Measurements from ENCODE around the gene C17orf78. TPM values are rescaled to one million over a fixed set of nuclear protein-coding genes. Genes with fewer than 3 reads are reported as not detected.

C17orf78 gene
- total and polyA plus RNA-seq, 2 of the 13 experiments (the other 11 are each of a cell fraction or from before 2014, with no cell fraction given): not detected

DNA sequence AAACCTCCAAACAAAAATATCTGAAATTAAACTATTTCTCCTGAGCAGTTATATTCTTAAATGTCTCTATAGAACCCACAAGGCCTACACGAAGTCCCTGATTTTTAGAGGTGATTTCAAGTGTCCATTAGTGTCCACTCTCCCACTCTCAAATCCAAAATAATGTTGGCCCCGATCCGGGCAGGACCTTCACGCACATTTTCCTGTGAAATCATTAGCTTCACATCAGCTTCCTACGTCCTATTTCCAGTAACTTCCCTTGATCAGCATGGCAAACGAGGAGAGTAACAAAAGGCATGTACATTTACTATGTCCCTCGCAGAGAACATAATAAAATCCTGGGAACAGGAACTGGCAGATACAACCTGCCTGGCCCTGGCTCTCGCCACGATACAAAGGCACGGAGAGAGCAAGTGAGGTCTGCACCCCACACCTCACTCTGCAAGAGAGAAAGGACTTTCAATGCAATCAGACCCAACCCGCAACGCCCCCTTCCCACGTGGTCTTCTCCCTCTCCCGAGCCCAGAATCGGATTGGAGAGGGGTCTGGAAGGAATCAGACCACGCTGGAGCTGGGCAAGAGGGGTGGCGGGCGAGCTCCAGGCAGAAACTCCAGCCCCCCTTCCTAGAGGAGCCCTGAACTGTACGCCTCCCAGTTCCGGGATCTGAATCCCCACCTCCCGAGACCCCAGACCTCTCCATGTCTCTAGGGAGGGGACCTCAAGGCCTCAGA, 17.5 kb upstream of the C17orf78 start (continued):
- TF ChIP-seq TGIF2 (CRISPR knock-in tag; IDR thresholded peaks at IDR 0.05) (peak; percentile 37; the same call in 1 of the 2 replicates), TFDP2 (CRISPR knock-in tag; IDR thresholded peaks at IDR 0.05) (peak; percentile 16; the same call in 1 of the 2 replicates), RFXAP (CRISPR knock-in tag; IDR thresholded peaks at IDR 0.05; ENCODE audit: borderline replicate concordance) (no peak), ZC3H4 (CRISPR knock-in tag; IDR thresholded peaks at IDR 0.05; ENCODE audit: borderline replicate concordance) (no peak), HDAC6 (IDR thresholded peaks at IDR 0.05; ENCODE audit: low read depth, low read length) (no peak), SRSF9 (IDR thresholded peaks at IDR 0.05; ENCODE audit: borderline replicate concordance, insufficient read depth, low read depth, low read length, poor library complexity, severe bottlenecking) (no peak), ZFP41 (CRISPR knock-in tag; IDR thresholded peaks at IDR 0.05; ENCODE audit: borderline replicate concordance) (no peak), ZNF224 (CRISPR knock-in tag; IDR thresholded peaks at IDR 0.05) (0 out of 2 replicates have a peak, but pooled peaks have one; percentile 56), MYNN (CRISPR knock-in tag; IDR thresholded peaks at IDR 0.05; ENCODE audit: low read depth) (no peak), RAD51 (IDR thresholded peaks at IDR 0.05; ENCODE audit: borderline replicate concordance) (no peak), ZSCAN22 (CRISPR knock-in tag; IDR thresholded peaks at IDR 0.05) (no peak), MXD4 (CRISPR knock-in tag; IDR thresholded peaks at IDR 0.05) (peak; percentile 64; the same call in 1 of the 2 replicates), ZNF563 (CRISPR knock-in tag; IDR thresholded peaks at IDR 0.05) (0 out of 2 replicates have a peak, but pooled peaks have one; percentile 18), THYN1 (CRISPR knock-in tag; IDR thresholded peaks at IDR 0.05; ENCODE audit: borderline replicate concordance, low read depth) (no peak), GATAD2A (CRISPR knock-in tag; IDR thresholded peaks at IDR 0.05) (no peak), MIXL1 (CRISPR knock-in tag; IDR thresholded peaks at IDR 0.05) (no peak), NFATC3 (CRISPR knock-in tag; IDR thresholded peaks at IDR 0.05) (no peak), KDM1A (CRISPR knock-in tag; IDR thresholded peaks at IDR 0.05) (no peak), ZNF383 (CRISPR knock-in tag; IDR thresholded peaks at IDR 0.05; ENCODE audit: borderline replicate concordance) (no peak), ZMYM4 (CRISPR knock-in tag; IDR thresholded peaks at IDR 0.05) (peak; percentile 44; the same call in 1 of the 2 replicates), ZNF205 (CRISPR knock-in tag; IDR thresholded peaks at IDR 0.05) (no peak), NCOA5 (CRISPR knock-in tag; IDR thresholded peaks at IDR 0.05) (no peak), RFX3 (CRISPR knock-in tag; IDR thresholded peaks at IDR 0.05) (no peak), EED (CRISPR knock-in tag; IDR thresholded peaks at IDR 0.05) (no peak), TAF1 (CRISPR knock-in tag; IDR thresholded peaks at IDR 0.05) (peak; percentile 79), HIVEP1 (CRISPR knock-in tag; IDR thresholded peaks at IDR 0.05) (no peak), ZNF160 (CRISPR knock-in tag; IDR thresholded peaks at IDR 0.05) (no peak)
- TF ChIP-seq, protein P1, sequence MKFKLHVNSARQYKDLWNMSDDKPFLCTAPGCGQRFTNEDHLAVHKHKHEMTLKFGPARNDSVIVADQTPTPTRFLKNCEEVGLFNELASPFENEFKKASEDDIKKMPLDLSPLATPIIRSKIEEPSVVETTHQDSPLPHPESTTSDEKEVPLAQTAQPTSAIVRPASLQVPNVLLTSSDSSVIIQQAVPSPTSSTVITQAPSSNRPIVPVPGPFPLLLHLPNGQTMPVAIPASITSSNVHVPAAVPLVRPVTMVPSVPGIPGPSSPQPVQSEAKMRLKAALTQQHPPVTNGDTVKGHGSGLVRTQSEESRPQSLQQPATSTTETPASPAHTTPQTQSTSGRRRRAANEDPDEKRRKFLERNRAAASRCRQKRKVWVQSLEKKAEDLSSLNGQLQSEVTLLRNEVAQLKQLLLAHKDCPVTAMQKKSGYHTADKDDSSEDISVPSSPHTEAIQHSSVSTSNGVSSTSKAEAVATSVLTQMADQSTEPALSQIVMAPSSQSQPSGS (CRISPR knock-in tag; IDR thresholded peaks at IDR 0.05): 0 out of 2 replicates have a peak, but pooled peaks have one; percentile 13
- TF ChIP-seq, protein P2, sequence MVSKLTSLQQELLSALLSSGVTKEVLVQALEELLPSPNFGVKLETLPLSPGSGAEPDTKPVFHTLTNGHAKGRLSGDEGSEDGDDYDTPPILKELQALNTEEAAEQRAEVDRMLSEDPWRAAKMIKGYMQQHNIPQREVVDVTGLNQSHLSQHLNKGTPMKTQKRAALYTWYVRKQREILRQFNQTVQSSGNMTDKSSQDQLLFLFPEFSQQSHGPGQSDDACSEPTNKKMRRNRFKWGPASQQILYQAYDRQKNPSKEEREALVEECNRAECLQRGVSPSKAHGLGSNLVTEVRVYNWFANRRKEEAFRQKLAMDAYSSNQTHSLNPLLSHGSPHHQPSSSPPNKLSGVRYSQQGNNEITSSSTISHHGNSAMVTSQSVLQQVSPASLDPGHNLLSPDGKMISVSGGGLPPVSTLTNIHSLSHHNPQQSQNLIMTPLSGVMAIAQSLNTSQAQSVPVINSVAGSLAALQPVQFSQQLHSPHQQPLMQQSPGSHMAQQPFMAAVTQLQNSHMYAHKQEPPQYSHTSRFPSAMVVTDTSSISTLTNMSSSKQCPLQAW (CRISPR knock-in tag; IDR thresholded peaks at IDR 0.05): peak; percentile 49; the same call in 1 of the 2 replicates
